ENCODE results near the gene RUBCNL. TPM values are rescaled to one million over a fixed set of nuclear protein-coding genes. Genes with fewer than 3 reads are reported as not detected.

The RUBCNL gene
- polyA plus RNA-seq, 3 donors = 1.5 to 14.5 (median 2.8) TPM

DNA sequence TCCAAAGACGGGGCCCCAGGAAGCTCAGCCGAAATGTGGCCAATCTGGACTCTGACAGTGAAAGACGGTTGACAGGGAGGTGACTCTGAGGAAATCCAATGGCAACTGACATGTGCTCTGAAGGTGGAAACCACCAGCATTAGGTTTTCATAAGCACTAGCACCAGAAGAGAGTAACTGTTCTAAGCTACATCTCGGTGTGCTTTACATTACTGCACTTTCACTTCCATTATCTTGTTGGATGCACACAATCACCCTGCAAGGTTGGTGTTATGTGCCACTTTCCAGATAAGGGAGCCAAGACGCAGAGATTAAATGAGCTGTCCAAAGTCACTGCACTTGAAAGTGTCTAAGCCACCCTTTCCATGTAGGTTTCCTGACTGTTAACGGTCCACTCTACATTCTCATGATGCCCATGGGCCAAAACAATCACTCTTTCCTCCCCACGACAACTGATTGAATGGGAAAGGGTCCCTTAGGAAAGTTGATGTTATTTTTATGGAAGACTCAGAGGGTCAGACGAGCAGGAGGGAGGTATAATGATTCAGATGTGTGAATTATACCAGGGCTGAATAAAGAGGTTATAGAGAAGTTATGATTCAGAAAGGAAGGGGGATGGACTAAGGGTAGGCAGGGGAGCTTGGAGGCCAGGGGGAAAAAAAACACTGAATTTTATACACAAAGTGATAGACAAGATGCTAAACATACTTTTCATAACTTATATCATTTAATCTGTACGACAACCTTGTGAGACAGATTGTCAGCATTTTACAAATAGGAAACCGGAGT lies 52.8 kb downstream of the RUBCNL start:
- TF ChIP-seq, protein P1, sequence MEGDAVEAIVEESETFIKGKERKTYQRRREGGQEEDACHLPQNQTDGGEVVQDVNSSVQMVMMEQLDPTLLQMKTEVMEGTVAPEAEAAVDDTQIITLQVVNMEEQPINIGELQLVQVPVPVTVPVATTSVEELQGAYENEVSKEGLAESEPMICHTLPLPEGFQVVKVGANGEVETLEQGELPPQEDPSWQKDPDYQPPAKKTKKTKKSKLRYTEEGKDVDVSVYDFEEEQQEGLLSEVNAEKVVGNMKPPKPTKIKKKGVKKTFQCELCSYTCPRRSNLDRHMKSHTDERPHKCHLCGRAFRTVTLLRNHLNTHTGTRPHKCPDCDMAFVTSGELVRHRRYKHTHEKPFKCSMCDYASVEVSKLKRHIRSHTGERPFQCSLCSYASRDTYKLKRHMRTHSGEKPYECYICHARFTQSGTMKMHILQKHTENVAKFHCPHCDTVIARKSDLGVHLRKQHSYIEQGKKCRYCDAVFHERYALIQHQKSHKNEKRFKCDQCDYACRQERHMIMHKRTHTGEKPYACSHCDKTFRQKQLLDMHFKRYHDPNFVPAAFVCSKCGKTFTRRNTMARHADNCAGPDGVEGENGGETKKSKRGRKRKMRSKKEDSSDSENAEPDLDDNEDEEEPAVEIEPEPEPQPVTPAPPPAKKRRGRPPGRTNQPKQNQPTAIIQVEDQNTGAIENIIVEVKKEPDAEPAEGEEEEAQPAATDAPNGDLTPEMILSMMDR (IDR thresholded peaks at IDR 0.05) = no peak
- H3K4me3 ChIP-seq (replicated peaks in 1 of 3; ENCODE audit: low read depth in 2 of 3, low read length in 3 of 3) = peak overlapping the region in 1 of 3 experiments; percentile 14
- no peaks in the 10 kb centered on the region for H3K27me3 ChIP-seq (ENCODE audit: control insufficient read depth in 2 of 2, insufficient read depth in 2 of 2, low read length in 2 of 2)
- H3K36me3 Mint-ChIP-seq = peaks cover 3 to 8% of the 10 kb centered on the region in 2 donors
- WGBS (ENCODE audit: insufficient coverage) = 46% methylated on average over 3 of the region's 10 CpGs
- peaks cover 0 to 3% of the 10 kb centered on the region in 2 donors for H3K9me3 ChIP-seq (replicated peaks in 1 of 2; ENCODE audit: control insufficient read depth in 1 of 2, insufficient read depth in 1 of 2, low read length in 2 of 2)
- peaks cover 45% of the 10 kb centered on the region in 2 donors for H3K4me1 ChIP-seq (ENCODE audit: control insufficient read depth in 1 of 2, insufficient read depth in 2 of 2, low read length in 2 of 2)
- H4K20me1 ChIP-seq (ENCODE audit: insufficient read depth, low read length) = no peaks in the 10 kb centered on the region
- intact Hi-C loops (cut with micrococcal nuclease) = no loop called here
- H3K27me3 Mint-ChIP-seq (ENCODE audit: low read depth in 3 of 3) = peaks cover 0 to 6% (median 4%) of the 10 kb centered on the region in 3 donors
- peak overlapping the region; percentile 19 to 88 (median 57) for H3K27ac Mint-ChIP-seq
- H3K27ac ChIP-seq (ENCODE audit: low read depth in 1 of 2, low read length in 2 of 2) = peak overlapping the region in 1 of 2 donors; percentile 62
- H3K79me2 ChIP-seq (ENCODE audit: insufficient read depth, low read length) = no peaks in the 10 kb centered on the region
- H3K4me2 ChIP-seq (replicated peaks; ENCODE audit: extremely low read depth, low read length, poor library complexity, severe bottlenecking) = peak overlapping the region; percentile 22
- no peak overlapping the region for H3K9ac ChIP-seq (ENCODE audit: insufficient read depth, low read length, poor library complexity, severe bottlenecking)
- H3K4me3 Mint-ChIP-seq = peak overlapping the region in 1 of 2 donors; percentile 73
- H2AFZ ChIP-seq (ENCODE audit: insufficient read depth, low read depth, low read length, poor library complexity, severe bottlenecking) = no peak overlapping the region
- peak in 1 of 3 donors; percentile 54 for DNase-seq
- H3K9me3 Mint-ChIP-seq = peaks cover 5 to 13% (median 9%) of the 10 kb centered on the region in 7 donors
- H3K36me3 ChIP-seq (replicated peaks in 1 of 2; ENCODE audit: control insufficient read depth in 1 of 2, insufficient read depth in 2 of 2, low read length in 2 of 2) = no peaks in the 10 kb centered on the region
- H3K4me1 Mint-ChIP-seq = peaks cover 47% of the 10 kb centered on the region

DNA sequence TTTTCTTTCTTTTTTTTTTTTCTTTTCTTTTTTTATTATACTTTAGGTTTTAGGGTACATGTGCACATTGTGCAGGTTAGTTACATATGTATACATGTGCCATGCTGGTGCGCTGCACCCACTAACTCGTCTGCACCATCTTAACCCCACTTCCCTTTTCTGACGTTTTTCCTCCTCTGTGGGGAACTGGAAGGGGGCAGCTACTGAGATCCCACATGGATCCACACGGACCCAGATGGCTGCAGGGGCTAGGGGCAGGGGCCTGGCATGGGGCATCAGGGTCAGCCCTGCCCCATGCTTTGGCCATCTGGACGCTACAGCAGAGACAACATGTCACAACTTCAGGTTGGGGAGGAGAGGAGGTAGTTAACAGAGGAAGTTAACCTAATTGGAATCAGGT lies 54.3 kb downstream of the RUBCNL start:
- peaks cover 32% of the 10 kb centered on the region for H3K4me1 Mint-ChIP-seq

More for the DNA sequence above, 54.3 kb downstream of the RUBCNL start:
- Histone ChIP-seq H3K27me3 (ENCODE audit: control insufficient read depth in 2 of 2, insufficient read depth in 2 of 2, low read length in 2 of 2) (no peaks in the 10 kb centered on the region), H3K4me1 (ENCODE audit: control insufficient read depth in 1 of 2, insufficient read depth in 2 of 2, low read length in 2 of 2) (peaks cover 30 to 32% of the 10 kb centered on the region in 2 donors), H3K79me2 (ENCODE audit: insufficient read depth, low read length) (no peaks in the 10 kb centered on the region), H2AFZ (ENCODE audit: insufficient read depth, low read depth, low read length, poor library complexity, severe bottlenecking) (no peak overlapping the region), H4K20me1 (ENCODE audit: insufficient read depth, low read length) (no peaks in the 10 kb centered on the region), H3K9ac (ENCODE audit: insufficient read depth, low read length, poor library complexity, severe bottlenecking) (no peak overlapping the region), H3K27ac (ENCODE audit: low read depth in 1 of 2, low read length in 2 of 2) (no peak overlapping the region), H3K4me3 (replicated peaks in 1 of 3; ENCODE audit: low read depth in 2 of 3, low read length in 3 of 3) (no peak overlapping the region), H3K4me2 (replicated peaks; ENCODE audit: extremely low read depth, low read length, poor library complexity, severe bottlenecking) (no peak overlapping the region), H3K36me3 (replicated peaks in 1 of 2; ENCODE audit: control insufficient read depth in 1 of 2, insufficient read depth in 2 of 2, low read length in 2 of 2) (no peaks in the 10 kb centered on the region), H3K9me3 (replicated peaks in 1 of 2; ENCODE audit: control insufficient read depth in 1 of 2, insufficient read depth in 1 of 2, low read length in 2 of 2) (peaks cover 0 to 3% of the 10 kb centered on the region in 2 donors)
- Mint-ChIP-seq H3K27ac (peak overlapping the region in 4 of 7 donors; percentile 31 to 77 (median 53)), H3K4me3 (peak overlapping the region; percentile 4 to 78), H3K36me3 (peaks cover 3 to 8% of the 10 kb centered on the region in 2 donors), H3K27me3 (ENCODE audit: low read depth in 3 of 3) (peaks cover 0 to 6% (median 4%) of the 10 kb centered on the region in 3 donors), H3K9me3 (peaks cover 5 to 13% (median 9%) of the 10 kb centered on the region in 7 donors)
- no peak for DNase-seq
- TF ChIP-seq, protein P1 (IDR thresholded peaks at IDR 0.05) = no peak
- intact Hi-C loops (cut with micrococcal nuclease) = no loop called here
- WGBS (ENCODE audit: insufficient coverage) = 25% methylated on average over 2 of the region's 5 CpGs

Measured in CD14-positive monocyte (primary cell).